IMR-90 (cell line): ENCODE measurements around the gene TCFL5. TPM values are rescaled to one million over a fixed set of nuclear protein-coding genes. Genes with fewer than 3 reads are reported as not detected.

Experiments used
- ATAC-seq: fragments of 200-7000 bp; cut with Tn5 transposase; 2 replicates; pipeline ENCODE4 v1.9.1; 2020; ENCODE audit warnings: low read depth, mild to moderate bottlenecking, moderate library complexity
- BruUV-seq: library from RNA; stranded (reverse); fragments of 400-500 nt; replicated peaks from 2 replicates; lab custom pipeline; 2021; lab: Mats Ljungman, UMichigan
- CTCF ChIA-PET: fragments of 300-600 bp; formaldehyde crosslinking; extraction: SDS; loops from one replicate; lab custom pipeline; 2021; ENCODE audit warnings: antibody characterized with exemption; lab: Yijun Ruan, JAX
- POLR2A ChIA-PET: fragments of 300-600 bp; sonication (Branson Sonifier 250); formaldehyde crosslinking; loops from one replicate; lab custom pipeline; 2022; ENCODE audit warnings: antibody characterized with exemption; ENCODE audit not compliant: unreplicated experiment; lab: Charles Lee
- DNase-seq: peaks from one replicate; pipeline ENCODE4 v3.0.0; 2013
- H2AFZ ChIP-seq: replicated peaks from 2 replicates; pipeline ENCODE3; 2013; ENCODE audit warnings: low read length, mild to moderate bottlenecking; ENCODE audit not compliant: poor library complexity
- H2AK5ac ChIP-seq: 2 replicates; pipeline ENCODE4 v1.6.1; 2013; ENCODE audit warnings: low read depth, low read length, inconsistent platforms
- H2AK9ac ChIP-seq: replicated peaks from 2 replicates; pipeline ENCODE3; 2013; ENCODE audit warnings: mild to moderate bottlenecking, low read depth, low read length, moderate library complexity; ENCODE audit not compliant: poor library complexity
- H2BK120ac ChIP-seq: 2 replicates; pipeline ENCODE4 v1.6.1; 2013; ENCODE audit warnings: low read depth, low read length, inconsistent platforms
- H2BK15ac ChIP-seq: 3 replicates; pipeline ENCODE4 v1.6.1; 2013; ENCODE audit warnings: low read depth, low read length, inconsistent platforms
- H2BK20ac ChIP-seq: 2 replicates; pipeline ENCODE4 v1.6.1; 2013; ENCODE audit warnings: low read depth, mild to moderate bottlenecking, inconsistent platforms, low read length, moderate library complexity
- H2BK5ac ChIP-seq: 2 replicates; pipeline ENCODE4 v1.6.1; 2013; ENCODE audit warnings: mild to moderate bottlenecking, low read depth, low read length, inconsistent platforms; ENCODE audit not compliant: poor library complexity, severe bottlenecking
- H3K14ac ChIP-seq: replicated peaks from 2 replicates; pipeline ENCODE4 v1.6.1; 2013; ENCODE audit warnings: low read depth, low read length, inconsistent platforms
- H3K18ac ChIP-seq: 2 replicates; pipeline ENCODE4 v1.6.1; 2013; ENCODE audit warnings: low read depth, low read length, control low read depth
- H3K23ac ChIP-seq: 2 replicates; pipeline ENCODE4 v1.6.1; 2013; ENCODE audit warnings: low read depth, low read length, inconsistent platforms
- H3K27ac ChIP-seq: 2 replicates; pipeline ENCODE4 v1.5.1; 2013; ENCODE audit warnings: mild to moderate bottlenecking, control low read depth, low read length; ENCODE audit not compliant: insufficient read depth
- H3K27me3 ChIP-seq: 2 replicates; pipeline ENCODE4 v1.6.1; 2013; ENCODE audit warnings: low read length; ENCODE audit not compliant: control insufficient read depth, insufficient read depth
- H3K36me3 ChIP-seq: 2 replicates; pipeline ENCODE4 v1.6.1; 2013; ENCODE audit warnings: low read length, mixed read lengths; ENCODE audit not compliant: control insufficient read depth, insufficient read depth
- H3K4ac ChIP-seq: 2 replicates; pipeline ENCODE4 v1.6.1; 2013; ENCODE audit warnings: low read depth, low read length, inconsistent platforms
- H3K4me1 ChIP-seq: 2 replicates; pipeline ENCODE4 v1.6.1; 2013; ENCODE audit warnings: low read length, mixed read lengths; ENCODE audit not compliant: control insufficient read depth, insufficient read depth
- H3K4me2 ChIP-seq: 2 replicates; pipeline ENCODE4 v1.6.1; 2013; ENCODE audit warnings: low read depth, mild to moderate bottlenecking, control low read depth, low read length, moderate library complexity
- H3K4me3 ChIP-seq: 2 replicates; pipeline ENCODE4 v1.5.1; 2013; ENCODE audit warnings: low read depth, mild to moderate bottlenecking, control low read depth, low read length, moderate library complexity; ENCODE audit not compliant: insufficient read depth
- H3K56ac ChIP-seq: 2 replicates; pipeline ENCODE4 v1.6.1; 2013; ENCODE audit warnings: low read length, inconsistent platforms; ENCODE audit not compliant: insufficient read depth; ENCODE audit errors: extremely low read depth
- H3K79me1 ChIP-seq, 2 experiments: 2 replicates each; pipeline ENCODE4 v1.6.1; 2013; ENCODE audit warnings: low read length in 2 of 2, inconsistent platforms in 1 of 2, low read depth in 1 of 2
- H3K9ac ChIP-seq: 2 replicates; pipeline ENCODE4 v1.6.1; 2013; ENCODE audit warnings: low read depth, low read length, control low read depth
- H3K9me1 ChIP-seq: 2 replicates; pipeline ENCODE4 v1.6.1; 2013; ENCODE audit warnings: low read length, inconsistent platforms; ENCODE audit not compliant: insufficient read depth
- H3K9me3 ChIP-seq: 2 replicates; pipeline ENCODE4 v1.6.1; 2013; ENCODE audit warnings: low read length; ENCODE audit not compliant: control insufficient read depth, insufficient read depth
- H4K20me1 ChIP-seq: 2 replicates; pipeline ENCODE4 v1.6.1; 2013; ENCODE audit warnings: low read length, inconsistent platforms; ENCODE audit not compliant: insufficient read depth
- H4K5ac ChIP-seq: 2 replicates; pipeline ENCODE4 v1.6.1; 2013; ENCODE audit warnings: mild to moderate bottlenecking, low read depth, low read length, control low read depth
- H4K8ac ChIP-seq, 2 experiments: 2 replicates each; pipeline ENCODE4 v1.6.1; 2013; ENCODE audit warnings: low read depth in 2 of 2, low read length in 2 of 2, control low read depth in 1 of 2, inconsistent platforms in 1 of 2
- H4K91ac ChIP-seq: 2 replicates; pipeline ENCODE4 v1.6.1; 2013; ENCODE audit warnings: low read depth, low read length, inconsistent platforms; ENCODE audit not compliant: insufficient read depth
- CEBPB ChIP-seq: IDR thresholded peaks from 2 replicates; pipeline ENCODE4 v1.6.1; 2012; ENCODE audit warnings: low read depth, low read length, improper control_type of control experiment
- CTCF ChIP-seq: conservative IDR thresholded peaks from 2 replicates; pipeline ENCODE4 v1.5.1; 2012; ENCODE audit warnings: mild to moderate bottlenecking, low read depth, low read length, improper control_type of control experiment
- FOS ChIP-seq: fragments of 150-350 bp; IDR thresholded peaks from 2 replicates; pipeline ENCODE4 v1.6.1; 2016; ENCODE audit warnings: low read depth, low read length
- MXI1 ChIP-seq: IDR thresholded peaks from 2 replicates; pipeline ENCODE4 v1.6.1; 2012; ENCODE audit warnings: low read depth, mild to moderate bottlenecking, low read length, moderate library complexity, borderline replicate concordance
- POLR2A ChIP-seq: IDR thresholded peaks from 2 replicates; pipeline ENCODE4 v1.6.1; 2012; ENCODE audit warnings: mild to moderate bottlenecking, low read depth, low read length
- RAD21 ChIP-seq: IDR thresholded peaks from 2 replicates; pipeline ENCODE4 v1.6.1; 2012; ENCODE audit warnings: low read length, improper control_type of control experiment
- SMC3 ChIP-seq: fragments of 150-350 bp; IDR thresholded peaks from 2 replicates; pipeline ENCODE4 v1.6.1; 2016; ENCODE audit warnings: low read depth, mild to moderate bottlenecking, antibody characterized with exemption, low read length, moderate library complexity
- WGBS, 2 experiments: methylation state at CpG; one replicate each; pipeline versions ENCODE4 v1.1.5 to v1.1.7; 2013; ENCODE audit warnings: missing lambda C conversion rate in 2 of 2; ENCODE audit not compliant: insufficient read length in 1 of 2; ENCODE audit errors: extremely low coverage in 2 of 2; 5-methylcytosine and 5-hydroxymethylcytosine counted together
- dilution Hi-C: fragments of 300-500 bp; cut with HindIII; formaldehyde crosslinking; loops from one replicate; pipeline ENCODE4 v1.14.3; 2018; ENCODE audit warnings: low sequenced_read_pairs; ENCODE audit not compliant: unreplicated experiment
- in situ Hi-C: fragments of 300-500 bp; cut with MboI; formaldehyde crosslinking; loops from 3 replicates; pipeline ENCODE4 v1.14.3; 2019; ENCODE audit warnings: low sequenced_read_pairs, inconsistent platforms, mixed read lengths
- intact Hi-C: fragments of 100-400 bp; cut with micrococcal nuclease; formaldehyde crosslinking; loops from 2 replicates; pipeline ENCODE4 v1.10.0; 2022
- polyA plus RNA-seq, 3 experiments: library from polyadenylated mRNA; depleted of rRNA; stranded (reverse); fragments of >200 nt; gene quantifications; 2 replicates each; pipeline ENCODE4 v1.2.3, GENCODE V29; 2012; ENCODE audit warnings: low replicate concordance in 1 of 3
- total RNA-seq: library from RNA; depleted of rRNA; stranded (reverse); fragments of >200 nt; gene quantifications from 2 replicates; pipeline ENCODE4 v1.2.3, GENCODE V29; 2012

Gene TCFL5
- total and polyA plus RNA-seq, 2 of the 4 experiments (the other 2 are of a cell fraction), result 6.0 to 8.2 TPM

- Histone ChIP-seq H2BK15ac (peak overlapping the region; percentile 13; the same call in 1 of the 3 replicates), H3K27me3 (no peaks in the 10 kb centered on the region; the same call in 1 of the 2 replicates), H2AFZ (peak overlapping the region; percentile 79), H3K36me3 (no peaks in the 10 kb centered on the region), H4K91ac (no peak overlapping the region), H3K4me3 (no peak overlapping the region), H3K79me1 (peaks cover 0 to 4% of the 10 kb centered on the region in 2 experiments; a peak in 1 of 4 replicates), H2AK5ac (peak overlapping the region; percentile 56), H2BK120ac (peak overlapping the region; percentile 86), H2BK5ac (peak overlapping the region; percentile 18), H3K9ac (no peak overlapping the region), H3K23ac (no peak overlapping the region), H3K4ac (peak overlapping the region; percentile 82), H4K8ac (peak overlapping the region in 1 of 2 experiments; percentile 39; a peak in 1 of 4 replicates), H2AK9ac (peak overlapping the region; percentile 37), H3K9me3 (no peaks in the 10 kb centered on the region), H3K56ac (no peak overlapping the region), H4K20me1 (0 out of 2 replicates have a peak, but pooled peaks cover 6% of the 10 kb centered on the region), H2BK20ac (peak overlapping the region; percentile 75), H3K4me2 (no peak overlapping the region), H3K14ac (no peak overlapping the region), H3K9me1 (peaks cover 17% of the 10 kb centered on the region), H4K5ac (no peak overlapping the region), H3K18ac (no peak overlapping the region), H3K27ac (no peak overlapping the region; the same call in 1 of the 2 replicates), H3K4me1 (peaks cover 19% of the 10 kb centered on the region)
- dilution Hi-C loops (no loop called here), intact Hi-C loops (loop anchor here (1.0 to 5.0 kb wide), 4 partner anchors 39 to 289 kb away; no protein-coding TSS in a partner anchor), in situ Hi-C loops (loop anchor here (5.0 kb wide), 1 partner anchor 124 kb away; no protein-coding TSS in a partner anchor)
- POLR2A ChIA-PET, result no interaction called here
- TF ChIP-seq MXI1, result peak; percentile 90
- peak; percentile 98 for TF ChIP-seq RAD21
- TF ChIP-seq POLR2A, result peak; percentile 46; the same call in 1 of the 2 replicates
- TF ChIP-seq CTCF, result peak; percentile 99
- TF ChIP-seq CEBPB, result no peak
- TF ChIP-seq FOS, result no peak
- peak; percentile 99 for TF ChIP-seq SMC3
- CTCF ChIA-PET, result interaction anchor here (0.5 to 2.6 kb wide), 19 partner anchors 12 to 1371 kb away, joined by 3 to 19 read pairs (median 3); partner anchors contain the start of gene NTSR1
- no TSS peak for BruUV-seq
- DNase-seq, result peak; percentile 91
- 42% methylated on average over 6 of the region's 23 CpGs; no CpG with 5 or more reads in 1 of the 2 experiments for WGBS, 2 experiments
- ATAC-seq, result peak; percentile 33
Observed at GRCh38 chr20:62791301-62792181, 70.1 kb downstream of the TCFL5 start.
